ENCODE results near the gene ZNF791. TPM values are rescaled to one million over a fixed set of nuclear protein-coding genes. Genes with fewer than 3 reads are reported as not detected.
"Not testable (repeated sequence)": the region's sequence is repeated elsewhere in the genome, so short reads cannot be mapped to it uniquely, and the experiment has no call there.

ZNF791 gene
- 15.8 and 16.1 TPM in 2 replicates for total RNA-seq (ENCODE audit: low replicate concordance)

DNA sequence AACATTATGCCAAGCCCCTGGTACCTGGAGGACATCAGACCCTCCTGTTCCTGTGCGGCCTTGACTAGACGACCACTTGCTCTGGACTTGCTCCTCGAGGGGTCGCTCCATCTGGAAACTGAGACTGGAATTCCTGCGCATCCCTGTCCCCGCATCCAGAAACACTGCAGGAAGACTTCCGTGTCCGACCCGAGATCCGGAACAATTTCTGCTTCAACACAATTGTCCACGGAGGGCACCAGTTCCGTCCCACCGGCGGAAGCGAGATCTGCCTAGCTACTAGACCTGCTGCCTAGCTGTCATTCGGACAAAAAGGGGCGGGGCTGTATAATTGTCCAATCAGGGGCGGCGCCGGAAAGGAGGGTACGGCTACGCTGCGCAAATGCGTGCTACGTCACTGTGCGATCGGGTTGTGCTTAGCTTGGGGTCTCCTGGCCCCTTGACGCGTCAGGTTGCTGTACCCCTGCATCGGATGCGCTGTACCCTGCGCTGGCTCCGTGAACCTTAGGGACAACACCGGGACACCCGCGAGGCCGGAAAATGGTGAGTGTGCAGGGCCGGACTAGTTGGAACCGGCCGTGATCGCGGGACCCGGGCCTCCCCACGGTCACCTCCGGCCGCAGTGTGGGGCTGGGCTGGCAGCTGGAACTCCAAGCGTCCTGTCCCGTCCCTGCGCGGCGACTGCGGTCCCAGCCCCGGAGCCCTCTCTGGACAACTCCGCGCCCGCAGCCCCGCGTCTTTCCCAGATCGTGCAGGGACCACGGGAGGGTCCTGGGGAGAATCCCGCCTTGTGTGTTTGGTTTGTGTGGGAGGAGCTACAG is at the start of gene ZNF791, which contains the start of gene ZNF490:
ZNF791 (plus strand) TSS at position 381 of the 821 bp plus-strand sequence; CDS start at position 541, 160 bp downstream.
ZNF490 (minus strand) TSS at position 274 of the 821 bp plus-strand sequence; CDS start at position 141, 133 bp downstream.
- TF ChIP-seq, protein P1, sequence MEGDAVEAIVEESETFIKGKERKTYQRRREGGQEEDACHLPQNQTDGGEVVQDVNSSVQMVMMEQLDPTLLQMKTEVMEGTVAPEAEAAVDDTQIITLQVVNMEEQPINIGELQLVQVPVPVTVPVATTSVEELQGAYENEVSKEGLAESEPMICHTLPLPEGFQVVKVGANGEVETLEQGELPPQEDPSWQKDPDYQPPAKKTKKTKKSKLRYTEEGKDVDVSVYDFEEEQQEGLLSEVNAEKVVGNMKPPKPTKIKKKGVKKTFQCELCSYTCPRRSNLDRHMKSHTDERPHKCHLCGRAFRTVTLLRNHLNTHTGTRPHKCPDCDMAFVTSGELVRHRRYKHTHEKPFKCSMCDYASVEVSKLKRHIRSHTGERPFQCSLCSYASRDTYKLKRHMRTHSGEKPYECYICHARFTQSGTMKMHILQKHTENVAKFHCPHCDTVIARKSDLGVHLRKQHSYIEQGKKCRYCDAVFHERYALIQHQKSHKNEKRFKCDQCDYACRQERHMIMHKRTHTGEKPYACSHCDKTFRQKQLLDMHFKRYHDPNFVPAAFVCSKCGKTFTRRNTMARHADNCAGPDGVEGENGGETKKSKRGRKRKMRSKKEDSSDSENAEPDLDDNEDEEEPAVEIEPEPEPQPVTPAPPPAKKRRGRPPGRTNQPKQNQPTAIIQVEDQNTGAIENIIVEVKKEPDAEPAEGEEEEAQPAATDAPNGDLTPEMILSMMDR (IDR thresholded peaks at IDR 0.05; ENCODE audit: insufficient read depth, low read length) = peak; percentile 21
- peak within 1 kb of the TSS; percentile 86 for H3K4me3 ChIP-seq (ENCODE audit: low read depth, low read length)
- DNase-seq (ENCODE audit: low read depth) = peak; percentile 97

DNA sequence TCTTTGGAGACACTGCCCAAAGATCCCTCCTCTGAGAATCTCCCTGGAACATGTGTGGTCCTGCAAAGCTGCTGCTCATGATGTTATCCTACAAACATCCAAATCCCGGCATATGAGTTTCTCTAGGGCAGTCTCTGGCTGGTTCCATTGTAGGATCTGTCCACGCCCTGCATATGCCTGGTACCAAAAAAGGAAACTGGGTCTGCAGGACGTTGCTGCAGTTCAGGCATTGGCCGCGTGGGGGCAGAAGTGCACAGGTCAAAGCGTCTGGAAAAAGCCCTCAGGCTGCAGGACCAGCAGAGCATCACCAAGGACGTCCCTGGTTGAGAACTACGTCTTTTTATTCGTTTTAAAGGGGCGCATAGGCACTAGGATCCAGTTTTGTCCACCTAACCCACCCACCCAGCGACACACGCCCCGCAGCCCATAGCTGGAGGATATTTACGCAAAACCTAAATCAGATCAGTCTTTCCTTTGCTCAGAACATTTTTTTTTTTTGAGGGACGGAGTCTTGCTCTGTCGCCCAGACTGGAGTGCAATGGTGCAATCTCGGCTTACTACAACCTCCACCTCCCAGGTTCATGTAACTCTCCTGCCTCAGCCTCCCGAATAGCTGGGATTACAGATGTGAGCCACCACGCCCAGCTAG is 46.6 kb upstream of the ZNF791 start:
- peak; percentile 90 for DNase-seq (ENCODE audit: low read depth)
- H3K4me3 ChIP-seq (ENCODE audit: low read depth, low read length) = no peak overlapping the region
- TF ChIP-seq, protein P1 (IDR thresholded peaks at IDR 0.05; ENCODE audit: insufficient read depth, low read length) = peak; percentile 97

DNA sequence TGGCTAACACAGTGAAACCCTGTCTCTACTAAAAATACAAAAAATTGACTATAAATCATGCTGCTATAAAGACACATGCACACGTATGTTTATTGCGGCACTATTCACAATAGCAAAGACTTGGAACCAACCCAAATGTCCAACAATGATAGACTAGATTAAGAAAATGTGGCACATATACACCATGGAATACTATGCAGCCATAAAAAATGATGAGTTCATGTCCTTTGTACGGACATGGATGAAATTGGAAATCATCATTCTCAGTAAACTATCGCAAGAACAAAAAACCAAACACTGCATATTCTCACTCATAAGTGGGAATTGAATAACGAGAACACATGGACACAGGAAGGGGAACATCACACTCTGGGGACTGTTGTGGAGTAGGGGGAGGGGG is 44.3 kb upstream of the ZNF791 start:
- not testable (repeated sequence) for DNase-seq (ENCODE audit: low read depth)

DNA sequence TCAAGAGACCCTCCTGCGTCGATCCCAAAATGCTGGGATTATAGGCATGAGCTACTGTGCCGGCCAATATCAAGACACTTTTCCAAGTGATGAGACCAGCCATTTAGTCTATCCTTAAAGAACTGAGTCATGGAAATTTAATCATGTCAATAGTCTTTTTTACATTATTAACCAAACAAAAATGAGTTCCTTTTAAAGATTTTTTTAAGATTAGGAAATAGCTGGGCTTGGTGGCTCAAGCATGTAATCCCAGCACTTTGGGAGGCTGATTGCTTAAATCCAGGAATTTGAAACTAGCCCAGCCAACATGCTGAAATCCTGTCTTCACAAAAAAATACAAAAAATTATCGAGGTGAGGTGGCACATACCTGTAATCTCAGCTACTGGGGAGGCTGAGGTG is 42.8 kb upstream of the ZNF791 start:
- no peak overlapping the region for H3K4me3 ChIP-seq (ENCODE audit: low read depth, low read length)
- TF ChIP-seq, protein P1 (IDR thresholded peaks at IDR 0.05; ENCODE audit: insufficient read depth, low read length) = no peak
- DNase-seq (ENCODE audit: low read depth) = no peak

More for the DNA sequence above, 44.3 kb upstream of the ZNF791 start:
- H3K4me3 ChIP-seq (ENCODE audit: low read depth, low read length) = not testable (repeated sequence)

DNA sequence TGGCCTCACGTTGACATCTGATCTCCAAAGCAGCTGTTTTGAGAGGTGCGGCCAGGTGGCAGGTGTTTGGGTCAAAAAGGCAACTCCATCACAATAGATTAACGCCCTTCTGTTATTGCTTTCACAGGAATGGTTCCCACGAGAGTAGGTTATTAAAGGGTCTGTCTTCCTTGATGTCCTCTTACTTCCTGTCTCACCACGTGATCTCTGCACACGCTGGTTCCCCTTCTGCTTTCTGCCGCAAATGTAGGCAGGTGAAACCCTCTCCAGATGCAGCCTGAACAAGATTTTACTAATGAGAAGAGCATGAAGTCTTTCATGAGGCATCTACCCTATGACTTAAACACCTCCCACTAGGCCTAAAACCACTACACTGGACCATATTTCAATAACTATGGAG is 36.7 kb upstream of the ZNF791 start:
- no peak overlapping the region for H3K4me3 ChIP-seq (ENCODE audit: low read depth, low read length)
- no peak for DNase-seq (ENCODE audit: low read depth)
- TF ChIP-seq, protein P1 (IDR thresholded peaks at IDR 0.05; ENCODE audit: insufficient read depth, low read length) = no peak

DNA sequence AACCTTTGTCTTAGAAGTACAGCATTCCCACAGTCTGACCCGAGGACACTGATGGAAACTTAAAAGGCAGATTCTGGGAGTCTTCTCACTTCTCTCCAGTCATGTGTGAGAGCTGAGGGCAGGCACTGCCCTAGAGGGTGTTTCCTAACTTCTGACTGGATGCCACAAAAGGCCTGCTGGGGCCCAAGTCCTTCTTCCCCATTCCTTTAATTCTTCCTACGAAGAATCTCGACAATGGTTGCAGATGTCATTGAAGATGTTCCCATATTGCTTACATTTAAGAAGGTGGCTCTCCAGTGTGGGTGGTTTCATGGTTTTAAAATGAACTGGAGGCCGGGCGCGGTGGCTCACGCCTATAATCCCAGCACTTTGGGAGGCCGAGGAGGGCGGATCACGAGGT is 32.1 kb upstream of the ZNF791 start:
- TF ChIP-seq, protein P1 (IDR thresholded peaks at IDR 0.05; ENCODE audit: insufficient read depth, low read length) = no peak
- no peak overlapping the region for H3K4me3 ChIP-seq (ENCODE audit: low read depth, low read length)
- no peak for DNase-seq (ENCODE audit: low read depth)

DNA sequence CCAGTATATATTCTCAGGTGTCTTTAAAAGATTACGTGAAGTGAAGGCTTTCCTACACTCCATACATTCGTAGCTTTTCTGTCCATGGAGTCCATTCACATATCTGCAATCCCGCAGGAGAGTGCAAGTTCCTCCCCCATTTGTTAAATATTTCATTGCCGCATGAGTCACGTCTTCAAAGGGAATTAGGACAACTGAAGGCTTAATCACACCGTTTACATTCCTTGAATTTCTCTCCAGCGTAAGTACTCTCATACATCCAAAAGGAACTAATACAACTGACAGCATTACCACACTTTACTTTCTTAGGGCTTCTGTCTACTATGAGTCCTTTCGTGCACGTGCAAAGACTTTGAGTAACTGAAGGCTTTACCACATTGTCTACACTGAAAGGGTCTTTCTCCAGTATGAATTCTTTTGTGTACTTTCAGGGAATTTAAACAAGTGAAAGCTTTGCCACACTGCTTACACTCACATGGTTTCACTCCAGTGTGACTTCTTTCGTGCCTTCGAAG is 30.5 kb upstream of the ZNF791 start:
- no peak for DNase-seq (ENCODE audit: low read depth)
- TF ChIP-seq, protein P1 (IDR thresholded peaks at IDR 0.05; ENCODE audit: insufficient read depth, low read length) = no peak
- H3K4me3 ChIP-seq (ENCODE audit: low read depth, low read length) = no peak overlapping the region
